Upper lobe of left lung (tissue), 6 donors: ENCODE measurements around the gene IL21R. TPM values are rescaled to one million over a fixed set of nuclear protein-coding genes. Genes with fewer than 3 reads are reported as not detected.

Experiments used
- ATAC-seq, 2 donors: fragments of 200-7000 bp; cut with Tn5 transposase; one replicate each; pipeline ENCODE4 v1.9.1; 2022; ENCODE audit warnings: mild to moderate bottlenecking in 2 of 2, moderate library complexity in 2 of 2; ENCODE audit not compliant: low FRiP score in 2 of 2
- DNase-seq, 2 donors: peaks; one replicate each; pipeline ENCODE4 v3.0.0-alpha.2; 2019 to 2020
- H3K27ac ChIP-seq, 4 donors: fragments of 200-600 bp; sonication (generic); one replicate each; pipeline ENCODE4 v1.5.1; 2016 to 2019
- H3K27me3 ChIP-seq, 4 donors: fragments of 200-600 bp; sonication (generic); one replicate each; pipeline ENCODE4 v1.5.1; 2017 to 2019
- H3K36me3 ChIP-seq, 4 donors: fragments of 200-600 bp; sonication (generic); one replicate each; pipeline ENCODE4 v1.5.1; 2016 to 2019
- H3K4me1 ChIP-seq, 4 donors: fragments of 200-600 bp; sonication (generic); one replicate each; pipeline ENCODE4 v1.5.1; 2018 to 2019
- H3K4me3 ChIP-seq, 4 donors: fragments of 200-600 bp; sonication (generic); one replicate each; pipeline ENCODE4 v1.5.1; 2017 to 2019; ENCODE audit warnings: mild to moderate bottlenecking in 2 of 4, moderate library complexity in 1 of 4
- H3K9me3 ChIP-seq, 4 donors: fragments of 200-600 bp; sonication (generic); one replicate each; pipeline ENCODE4 v1.5.1; 2018 to 2019
- CTCF ChIP-seq, 6 experiments: fragments of 450-650 bp in 4 of 6; fragments of 200-600 bp in 2 of 6; sonication (generic) in 2 of 6; IDR thresholded peaks; one replicate each; pipeline ENCODE4 v1.5.1; 2016 to 2019; ENCODE audit warnings: antibody characterized with exemption in 6 of 6
- EP300 ChIP-seq, 4 donors: sonication (generic); formaldehyde crosslinking; IDR thresholded peaks; one replicate each; pipeline ENCODE4 v1.5.1; 2017; ENCODE audit warnings: antibody characterized with exemption in 4 of 4, control low read depth in 2 of 4
- POLR2A ChIP-seq, 4 donors: fragments of 450-650 bp; IDR thresholded peaks; one replicate each; pipeline ENCODE4 v1.5.1; 2016 to 2017; ENCODE audit warnings: antibody characterized with exemption in 4 of 4, mild to moderate bottlenecking in 2 of 4
- POLR2AphosphoS5 ChIP-seq, 2 donors: sonication (generic); formaldehyde crosslinking; IDR thresholded peaks; one replicate each; pipeline ENCODE4 v1.5.1; 2017; ENCODE audit warnings: antibody characterized with exemption in 2 of 2
- WGBS, 2 donors: methylation state at CpG; one replicate each; pipeline ENCODE4 v1.1.5; 2017 to 2018; 5-methylcytosine and 5-hydroxymethylcytosine counted together
- total RNA-seq, 6 donors: library from RNA; depleted of rRNA in 4 of 6; stranded (reverse); fragments of >200 nt in 4 of 6; gene quantifications; one replicate each; pipeline versions ENCODE4 v1.1.0 to v1.2.1, GENCODE V29; 2016 to 2021
- donor health status: DM: no; HTN: no; CAD: no; lungs with moderate emphysema.
- donor health status: DM: no; HTN: yes; CAD: no; lungs with severe emphysema.

IL21R gene
- total RNA-seq, 6 donors from 2014 or later, result 2.0 to 10.1 (median 3.6) TPM

- peaks cover 46 to 99% (median 83%) of the 10 kb centered on the region in 4 donors for H3K36me3 ChIP-seq
- H3K27me3 ChIP-seq, result no peaks in the 10 kb centered on the region
- ATAC-seq (no peak), DNase-seq (no peak)
- TF ChIP-seq EP300 (IDR thresholded peaks at IDR 0.05) (no peak), POLR2A (IDR thresholded peaks at IDR 0.05) (no peak), POLR2AphosphoS5 (IDR thresholded peaks at IDR 0.05) (no peak), CTCF (IDR thresholded peaks at IDR 0.05) (no peak)
- no peaks in the 10 kb centered on the region for H3K9me3 ChIP-seq
- 80 to 92% methylated on average over 7 of the region's 7 CpGs for WGBS, 2 donors
- H3K27ac ChIP-seq, result no peak overlapping the region
- H3K4me3 ChIP-seq, result no peak overlapping the region
- H3K4me1 ChIP-seq, result peaks cover 0 to 8% (median 1%) of the 10 kb centered on the region in 4 donors
Measured at GRCh38 chr16:27489906-27490305, 87.9 kb downstream of the IL21R start.

- WGBS, 2 donors, result 74% methylated on average over 12 to 16 of the region's 16 CpGs
- H3K27ac ChIP-seq, result peak overlapping the region; percentile 54 to 84 (median 73)
- no peaks in the 10 kb centered on the region for H3K27me3 ChIP-seq
- TF ChIP-seq POLR2A (IDR thresholded peaks at IDR 0.05), result no peak
- TF ChIP-seq CTCF (IDR thresholded peaks at IDR 0.05), result peak in 1 of 6 experiments; percentile 20
- peak in 1 of 4 donors; percentile 23 for TF ChIP-seq EP300 (IDR thresholded peaks at IDR 0.05)
- peak in 1 of 2 donors; percentile 43 for TF ChIP-seq POLR2AphosphoS5 (IDR thresholded peaks at IDR 0.05)
- ATAC-seq, result no peak
- no peaks in the 10 kb centered on the region for H3K9me3 ChIP-seq
- DNase-seq, result no peak
- H3K4me3 ChIP-seq, result no peak overlapping the region
- H3K36me3 ChIP-seq, result peaks cover 39 to 99% (median 76%) of the 10 kb centered on the region in 4 donors
- H3K4me1 ChIP-seq, result peaks cover 0 to 8% (median 1%) of the 10 kb centered on the region in 4 donors
Measured at GRCh38 chr16:27491894-27492587, 90.1 kb downstream of the IL21R start.

- no peak overlapping the region for H3K4me3 ChIP-seq
- DNase-seq, result no peak
- peaks cover 0 to 8% (median 1%) of the 10 kb centered on the region in 4 donors for H3K4me1 ChIP-seq
- peak overlapping the region; percentile 54 to 84 (median 73) for H3K27ac ChIP-seq
- H3K27me3 ChIP-seq, result no peaks in the 10 kb centered on the region
- TF ChIP-seq POLR2A (IDR thresholded peaks at IDR 0.05), result no peak
- no peak for TF ChIP-seq CTCF (IDR thresholded peaks at IDR 0.05)
- no peak for TF ChIP-seq EP300 (IDR thresholded peaks at IDR 0.05)
- TF ChIP-seq POLR2AphosphoS5 (IDR thresholded peaks at IDR 0.05), result no peak
- 76 to 85% methylated on average over 11 of the region's 11 CpGs for WGBS, 2 donors
- no peak for ATAC-seq
- H3K36me3 ChIP-seq, result peaks cover 35 to 99% (median 75%) of the 10 kb centered on the region in 4 donors
- H3K9me3 ChIP-seq, result no peaks in the 10 kb centered on the region
Measured at GRCh38 chr16:27492588-27492979, 90.6 kb downstream of the IL21R start.

- Histone ChIP-seq H3K4me3 (no peak overlapping the region), H3K9me3 (no peaks in the 10 kb centered on the region), H3K27ac (no peak overlapping the region), H3K36me3 (peaks cover 27 to 99% (median 76%) of the 10 kb centered on the region in 4 donors), H3K4me1 (peaks cover 0 to 8% (median 1%) of the 10 kb centered on the region in 4 donors), H3K27me3 (no peaks in the 10 kb centered on the region)
- TF ChIP-seq POLR2AphosphoS5 (IDR thresholded peaks at IDR 0.05), result no peak
- no peak for TF ChIP-seq EP300 (IDR thresholded peaks at IDR 0.05)
- no peak for TF ChIP-seq CTCF (IDR thresholded peaks at IDR 0.05)
- no peak for TF ChIP-seq POLR2A (IDR thresholded peaks at IDR 0.05)
- 85 to 91% methylated on average over 12 to 13 of the region's 13 CpGs for WGBS, 2 donors
- no peak for DNase-seq
- ATAC-seq, result peak in 1 of 2 donors; percentile 71
Measured at GRCh38 chr16:27495191-27495590, 93.2 kb downstream of the IL21R start.
